Mammary epithelial cell (primary cell): ENCODE measurements around the gene RAD51B.

Experiments
- EZH2 ChIP-seq: IDR thresholded peaks from 2 replicates; pipeline ENCODE4 v1.6.1; 2012; ENCODE audit warnings: low read length, inconsistent platforms, borderline replicate concordance
- TF ChIP-seq, protein P1 (sequence below), 2 donors: IDR thresholded peaks in 1 of 2; conservative IDR thresholded peaks in 1 of 2; 2 replicates each; pipeline ENCODE4 v1.5.1; 2011 to 2012; ENCODE audit warnings: inconsistent platforms in 2 of 2, low read length in 2 of 2, mild to moderate bottlenecking in 2 of 2, control low read depth in 1 of 2, low read depth in 1 of 2; ENCODE audit not compliant: insufficient read depth in 1 of 2; ENCODE audit errors: extremely low read depth in 1 of 2

DNA sequence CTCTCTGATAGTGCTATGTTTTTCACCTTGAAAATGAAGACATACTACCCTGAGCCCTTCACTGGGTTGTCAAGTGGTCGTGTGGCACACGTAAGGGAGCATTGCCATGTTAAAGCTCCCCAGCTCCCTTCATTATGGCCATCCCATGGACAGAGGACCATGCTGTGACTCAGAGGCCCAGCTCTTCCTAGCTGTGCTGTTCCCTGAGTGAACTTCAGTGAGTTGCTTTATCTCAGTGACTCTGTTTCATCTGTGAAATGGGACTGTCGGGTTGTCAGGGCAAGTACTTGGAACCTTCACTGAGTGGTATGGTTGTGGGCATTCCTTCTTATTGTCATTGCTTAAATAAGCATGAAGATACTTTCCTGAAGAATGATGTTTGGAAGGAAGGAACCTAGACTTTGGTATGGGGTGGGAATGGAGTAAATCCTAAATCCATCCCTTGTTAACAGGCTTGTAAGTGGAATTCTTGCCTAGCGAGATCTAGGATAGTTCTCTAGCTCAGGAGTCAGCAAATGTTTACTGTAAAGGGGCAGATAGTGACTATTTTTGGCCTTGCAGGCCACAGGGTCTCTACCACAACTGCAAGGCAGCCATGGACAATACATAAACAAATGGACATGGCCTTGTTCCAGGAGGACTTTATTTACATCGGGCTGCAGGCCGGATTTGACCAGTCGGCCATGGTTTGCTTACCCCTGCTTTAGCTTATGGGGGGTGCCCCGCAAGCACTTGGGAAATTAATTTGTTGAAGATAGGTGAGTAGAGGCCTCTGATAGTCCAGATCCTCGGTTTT is 689.8 kb downstream of the RAD51B start:
- TF ChIP-seq, protein P1, sequence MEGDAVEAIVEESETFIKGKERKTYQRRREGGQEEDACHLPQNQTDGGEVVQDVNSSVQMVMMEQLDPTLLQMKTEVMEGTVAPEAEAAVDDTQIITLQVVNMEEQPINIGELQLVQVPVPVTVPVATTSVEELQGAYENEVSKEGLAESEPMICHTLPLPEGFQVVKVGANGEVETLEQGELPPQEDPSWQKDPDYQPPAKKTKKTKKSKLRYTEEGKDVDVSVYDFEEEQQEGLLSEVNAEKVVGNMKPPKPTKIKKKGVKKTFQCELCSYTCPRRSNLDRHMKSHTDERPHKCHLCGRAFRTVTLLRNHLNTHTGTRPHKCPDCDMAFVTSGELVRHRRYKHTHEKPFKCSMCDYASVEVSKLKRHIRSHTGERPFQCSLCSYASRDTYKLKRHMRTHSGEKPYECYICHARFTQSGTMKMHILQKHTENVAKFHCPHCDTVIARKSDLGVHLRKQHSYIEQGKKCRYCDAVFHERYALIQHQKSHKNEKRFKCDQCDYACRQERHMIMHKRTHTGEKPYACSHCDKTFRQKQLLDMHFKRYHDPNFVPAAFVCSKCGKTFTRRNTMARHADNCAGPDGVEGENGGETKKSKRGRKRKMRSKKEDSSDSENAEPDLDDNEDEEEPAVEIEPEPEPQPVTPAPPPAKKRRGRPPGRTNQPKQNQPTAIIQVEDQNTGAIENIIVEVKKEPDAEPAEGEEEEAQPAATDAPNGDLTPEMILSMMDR (conservative IDR thresholded peaks at IDR 0.05 in 1 of 2, IDR thresholded peaks at IDR 0.05 in 1 of 2; ENCODE audit: extremely low read depth in 1 of 2, insufficient read depth in 1 of 2, low read depth in 1 of 2, low read length in 2 of 2): no peak
- no peak for TF ChIP-seq EZH2
